PC-3 (cell line): ENCODE data around the gene FAM120B. TPM values are rescaled to one million over a fixed set of nuclear protein-coding genes. Genes with fewer than 3 reads are reported as not detected.

Experiments used
- ATAC-seq: fragments of 200-7000 bp; cut with Tn5 transposase; 2 replicates; pipeline ENCODE4 v1.9.1; 2020; ENCODE audit warnings: mild to moderate bottlenecking, moderate library complexity
- BruUV-seq: library from RNA; stranded (reverse); fragments of 400-500 nt; replicated peaks from 2 replicates; lab custom pipeline; 2021; lab: Mats Ljungman, UMichigan
- CTCF ChIA-PET: fragments of 300-600 bp; sonication (Branson Sonifier 250); formaldehyde crosslinking; loops from one replicate; lab custom pipeline; 2022; ENCODE audit warnings: antibody characterized with exemption; lab: Charles Lee
- POLR2A ChIA-PET: fragments of 300-600 bp; sonication (Branson Sonifier 250); formaldehyde crosslinking; loops from one replicate; lab custom pipeline; 2022; ENCODE audit warnings: antibody characterized with exemption; ENCODE audit not compliant: unreplicated experiment; lab: Charles Lee
- DNase-seq: peaks from one replicate; pipeline ENCODE4 v3.0.0-alpha.2; 2015
- H2AFZ ChIP-seq: fragments of 300-600 bp; sonication (generic); 2 replicates; pipeline ENCODE4 v1.6.0; 2016; ENCODE audit warnings: antibody characterized with exemption, low read length
- H3F3A ChIP-seq: fragments of 300-600 bp; sonication (generic); one replicate; pipeline ENCODE4 v1.6.0; 2017; ENCODE audit warnings: antibody characterized with exemption, low read length, control low read depth, mild to moderate bottlenecking; ENCODE audit not compliant: unreplicated experiment
- H3K27ac ChIP-seq: fragments of 300-600 bp; sonication (generic); 2 replicates; pipeline ENCODE4 v1.5.1; 2016; ENCODE audit warnings: mild to moderate bottlenecking, low read length
- H3K27me3 ChIP-seq: fragments of 300-600 bp; sonication (generic); 2 replicates; pipeline ENCODE4 v1.6.1; 2016; ENCODE audit warnings: low read length, mixed read lengths
- H3K36me3 ChIP-seq: fragments of 300-600 bp; sonication (generic); 2 replicates; pipeline ENCODE4 v1.6.1; 2016; ENCODE audit warnings: low read depth, mixed run types, low read length, mixed read lengths
- H3K4me1 ChIP-seq: fragments of 300-600 bp; sonication (generic); 2 replicates; pipeline ENCODE4 v1.5.1; 2016; ENCODE audit warnings: low read length; ENCODE audit not compliant: insufficient read depth
- H3K4me2 ChIP-seq: fragments of 300-600 bp; sonication (generic); 2 replicates; pipeline ENCODE4 v1.6.0; 2016; ENCODE audit warnings: low read length
- H3K4me3 ChIP-seq: fragments of 300-600 bp; sonication (generic); 2 replicates; pipeline ENCODE4 v1.5.1; 2016; ENCODE audit warnings: mild to moderate bottlenecking, low read length, mixed read lengths
- H3K79me2 ChIP-seq: fragments of 300-600 bp; sonication (generic); 2 replicates; pipeline ENCODE4 v1.6.1; 2017; ENCODE audit warnings: low read length, mixed read lengths
- H3K9ac ChIP-seq: fragments of 300-600 bp; sonication (generic); 2 replicates; pipeline ENCODE4 v1.6.0; 2016; ENCODE audit warnings: mild to moderate bottlenecking, low read length
- H3K9me2 ChIP-seq: fragments of 300-600 bp; sonication (generic); replicated peaks from 2 replicates; pipeline ENCODE4 v1.6.1; 2016; ENCODE audit warnings: mixed run types, low read length, mixed read lengths
- H3K9me3 ChIP-seq: fragments of 300-600 bp; sonication (generic); 2 replicates; pipeline ENCODE4 v1.6.1; 2016; ENCODE audit warnings: low read length, mixed read lengths
- H4K20me1 ChIP-seq: fragments of 300-600 bp; sonication (generic); 2 replicates; pipeline ENCODE4 v1.6.1; 2016; ENCODE audit warnings: low read length, mixed read lengths
- CTCF ChIP-seq: fragments of 300-600 bp; sonication (generic); conservative IDR thresholded peaks from 2 replicates; pipeline ENCODE4 v1.5.1; 2017; ENCODE audit warnings: antibody characterized with exemption, low read depth, mild to moderate bottlenecking, low read length
- EZH2 ChIP-seq: fragments of 300-600 bp; sonication (generic); IDR thresholded peaks from one replicate; pipeline ENCODE4 v1.6.1; 2017; ENCODE audit warnings: antibody characterized with exemption, mild to moderate bottlenecking, low read length; ENCODE audit not compliant: unreplicated experiment
- EZH2phosphoT487 ChIP-seq: fragments of 300-600 bp; sonication (generic); IDR thresholded peaks from 2 replicates; pipeline ENCODE4 v1.6.1; 2018; ENCODE audit warnings: mild to moderate bottlenecking, antibody characterized with exemption, low read length, borderline replicate concordance
- intact Hi-C: fragments of 100-400 bp; cut with micrococcal nuclease; formaldehyde crosslinking; loops from 2 replicates; pipeline ENCODE4 v1.9.0; 2023
- total RNA-seq: library from RNA; depleted of rRNA; stranded (reverse); fragments of >200 nt; gene quantifications from 2 replicates; pipeline ENCODE4 v1.2.3, GENCODE V29; 2014

The FAM120B gene
- total RNA-seq, 1 experiment from 2014 or later = 8.7 TPM

GRCh38 chr6:170447561-170447930 is 141.0 kb downstream of the FAM120B start:
- Histone ChIP-seq H3K9me2 (no peaks in the 10 kb centered on the region), H3K27me3 (no peaks in the 10 kb centered on the region), H2AFZ (no peak overlapping the region), H3K9me3 (no peaks in the 10 kb centered on the region), H3K27ac (no peak overlapping the region), H3K9ac (no peak overlapping the region), H4K20me1 (no peaks in the 10 kb centered on the region), H3K4me3 (no peak overlapping the region), H3K79me2 (no peaks in the 10 kb centered on the region), H3K36me3 (no peaks in the 10 kb centered on the region), H3F3A (no peaks in the 10 kb centered on the region), H3K4me1 (no peaks in the 10 kb centered on the region), H3K4me2 (no peak overlapping the region)
- intact Hi-C loops = no loop called here
- ChIA-PET POLR2A (no interaction called here), CTCF (no interaction called here)
- no TSS peak for BruUV-seq
- no peak for TF ChIP-seq EZH2phosphoT487
- no peak for TF ChIP-seq CTCF
- no peak for TF ChIP-seq EZH2
- ATAC-seq (no peak), DNase-seq (no peak)

DNA sequence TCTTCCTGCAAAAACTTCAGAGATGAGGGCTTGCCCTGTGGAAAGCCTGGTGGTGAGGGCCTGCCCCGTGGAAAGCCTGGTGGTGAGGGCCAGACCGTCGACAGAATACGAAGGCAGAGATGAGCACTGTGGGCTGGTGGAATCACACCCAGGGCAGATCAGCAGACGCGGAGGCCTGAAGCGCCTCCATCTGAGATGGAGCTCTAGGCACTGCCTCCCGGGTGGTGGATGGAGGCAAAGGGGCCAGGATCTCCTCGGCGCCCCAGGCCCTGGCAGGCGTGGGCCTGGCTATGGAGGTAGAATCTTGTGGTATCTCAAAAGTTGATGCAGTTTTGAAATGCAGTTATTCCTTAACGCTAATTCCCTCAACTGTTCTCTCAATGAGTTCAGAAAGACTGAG is 141.8 kb downstream of the FAM120B start:
- no peaks in the 10 kb centered on the region for H3K27me3 ChIP-seq
- H3K27ac ChIP-seq = no peak overlapping the region
- POLR2A ChIA-PET = no interaction called here
- no TSS peak for BruUV-seq
- DNase-seq (no peak), ATAC-seq (no peak)
- no peaks in the 10 kb centered on the region for H3K9me3 ChIP-seq
- no peaks in the 10 kb centered on the region for H3K36me3 ChIP-seq
- no peaks in the 10 kb centered on the region for H3F3A ChIP-seq
- no peaks in the 10 kb centered on the region for H4K20me1 ChIP-seq
- intact Hi-C loops = no loop called here
- no peaks in the 10 kb centered on the region for H3K9me2 ChIP-seq
- H3K4me3 ChIP-seq = no peak overlapping the region
- H3K9ac ChIP-seq = no peak overlapping the region
- TF ChIP-seq EZH2 (no peak), EZH2phosphoT487 (no peak)
- no peak overlapping the region for H2AFZ ChIP-seq
- no peaks in the 10 kb centered on the region for H3K79me2 ChIP-seq
- no peak overlapping the region for H3K4me2 ChIP-seq
- H3K4me1 ChIP-seq = no peaks in the 10 kb centered on the region
- CTCF ChIA-PET = no interaction called here

DNA sequence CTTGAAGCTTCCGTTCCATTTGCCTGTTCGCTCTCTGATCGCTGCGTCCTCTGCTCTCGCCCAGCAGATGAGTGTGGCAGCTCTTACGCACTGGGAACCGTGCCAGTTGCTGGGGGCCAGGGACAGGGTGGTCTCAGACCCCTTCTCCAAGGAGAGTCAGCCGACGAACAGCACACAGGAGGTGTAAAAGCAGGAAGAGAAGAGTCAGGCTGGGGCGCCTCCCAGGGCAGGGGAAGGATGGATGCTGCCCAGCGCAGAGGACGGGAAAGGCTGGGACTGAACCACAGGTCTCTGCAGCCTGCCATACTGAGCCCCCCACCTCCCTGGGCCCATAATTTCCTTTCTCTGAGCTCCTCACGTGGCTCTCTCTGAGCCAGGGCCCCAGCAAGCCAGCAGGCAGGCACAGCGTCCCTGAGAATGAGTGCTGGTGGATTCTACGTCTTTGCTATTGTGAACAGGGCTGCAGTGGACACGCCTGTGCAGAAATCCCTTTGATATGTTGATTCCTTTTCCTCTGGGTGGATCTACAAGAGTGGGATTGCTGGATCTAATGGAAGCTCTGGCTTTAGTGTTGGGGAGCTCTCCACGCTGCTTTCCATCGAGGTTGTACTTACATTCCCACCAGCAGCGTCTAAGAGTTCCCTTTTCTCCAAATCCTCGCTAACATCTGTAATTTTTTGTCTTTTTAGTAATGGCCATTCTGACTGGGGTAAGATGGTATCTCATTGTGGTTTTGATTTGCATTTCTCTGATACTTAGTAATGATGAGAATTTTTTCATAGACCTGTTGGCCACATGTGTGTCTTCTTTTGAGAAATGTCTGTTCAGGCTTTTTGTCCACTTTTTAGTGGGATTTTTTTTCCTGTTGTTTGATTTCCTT is 142.4 kb downstream of the FAM120B start:
- TF ChIP-seq EZH2 (no peak), CTCF (no peak), EZH2phosphoT487 (no peak)
- CTCF ChIA-PET = no interaction called here
- H3K9me2 ChIP-seq = no peaks in the 10 kb centered on the region
- no peaks in the 10 kb centered on the region for H3K79me2 ChIP-seq
- BruUV-seq = no TSS peak
- no peaks in the 10 kb centered on the region for H3K36me3 ChIP-seq
- no peak overlapping the region for H3K4me2 ChIP-seq
- no peak overlapping the region for H3K4me3 ChIP-seq
- DNase-seq = no peak
- H3K9ac ChIP-seq = no peak overlapping the region
- ATAC-seq = no peak
- intact Hi-C loops = no loop called here
- H3K27me3 ChIP-seq = no peaks in the 10 kb centered on the region
- no peaks in the 10 kb centered on the region for H3K9me3 ChIP-seq
- H3K27ac ChIP-seq = no peak overlapping the region
- H2AFZ ChIP-seq = no peak overlapping the region
- H4K20me1 ChIP-seq = no peaks in the 10 kb centered on the region
- H3F3A ChIP-seq = no peaks in the 10 kb centered on the region
- POLR2A ChIA-PET = no interaction called here
- no peaks in the 10 kb centered on the region for H3K4me1 ChIP-seq
